GM21619 (cell line): Measurements from ENCODE around the gene ESYT2.
"Not testable (repeated sequence)": the region's sequence is repeated elsewhere in the genome, so short reads cannot be mapped to it uniquely, and the experiment has no call there.

Source experiments
- ATAC-seq: cut with Tn5 transposase; IDR thresholded peaks from one replicate; pipeline ENCODE4 v1.9.1; 2021; ENCODE audit not compliant: unreplicated experiment

ESYT2 gene

DNA sequence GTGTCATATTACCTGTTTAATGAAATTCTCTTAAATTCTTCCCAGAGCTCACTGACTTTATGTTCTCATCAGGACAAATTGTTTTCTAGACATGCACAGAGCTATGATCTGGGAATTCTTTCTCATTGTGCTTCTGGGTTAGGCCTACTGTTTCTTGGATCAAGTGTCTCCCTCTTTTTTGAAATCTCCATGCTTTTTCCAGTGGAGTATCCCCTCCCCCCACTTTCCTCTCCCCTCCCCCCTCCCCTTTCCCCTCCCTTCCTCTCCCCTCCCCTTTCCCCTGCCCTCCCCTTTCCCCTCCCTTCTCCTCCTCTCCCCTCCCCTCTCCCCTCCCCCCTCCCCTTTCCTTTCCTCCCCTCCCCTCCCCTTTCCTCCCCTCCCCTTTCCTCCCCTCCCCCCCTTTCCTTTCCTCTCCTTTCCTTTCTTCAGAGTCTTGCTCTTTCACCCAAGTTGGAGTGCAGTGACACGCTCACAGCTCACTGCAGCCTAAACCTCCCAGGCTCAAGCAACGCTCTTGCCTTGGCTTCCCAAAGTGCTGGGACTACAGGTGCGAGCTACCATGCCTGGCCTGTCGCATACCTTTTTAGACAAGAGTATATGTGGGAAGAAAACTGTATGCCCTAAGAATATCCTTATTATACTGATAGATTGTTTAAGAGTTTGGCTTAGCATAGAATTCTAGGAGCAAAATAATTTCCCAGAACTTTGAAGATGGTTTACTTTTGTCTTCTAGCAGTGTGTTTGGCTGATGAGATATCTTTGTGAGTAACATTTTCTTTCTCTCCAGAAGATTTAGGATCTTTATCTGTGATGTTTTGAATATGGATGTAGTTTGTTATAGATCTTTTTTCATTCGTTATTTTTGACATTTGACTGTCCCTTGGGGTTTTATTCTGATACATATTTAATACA, 29.5 kb upstream of the ESYT2 start:
- ATAC-seq: no peak

DNA sequence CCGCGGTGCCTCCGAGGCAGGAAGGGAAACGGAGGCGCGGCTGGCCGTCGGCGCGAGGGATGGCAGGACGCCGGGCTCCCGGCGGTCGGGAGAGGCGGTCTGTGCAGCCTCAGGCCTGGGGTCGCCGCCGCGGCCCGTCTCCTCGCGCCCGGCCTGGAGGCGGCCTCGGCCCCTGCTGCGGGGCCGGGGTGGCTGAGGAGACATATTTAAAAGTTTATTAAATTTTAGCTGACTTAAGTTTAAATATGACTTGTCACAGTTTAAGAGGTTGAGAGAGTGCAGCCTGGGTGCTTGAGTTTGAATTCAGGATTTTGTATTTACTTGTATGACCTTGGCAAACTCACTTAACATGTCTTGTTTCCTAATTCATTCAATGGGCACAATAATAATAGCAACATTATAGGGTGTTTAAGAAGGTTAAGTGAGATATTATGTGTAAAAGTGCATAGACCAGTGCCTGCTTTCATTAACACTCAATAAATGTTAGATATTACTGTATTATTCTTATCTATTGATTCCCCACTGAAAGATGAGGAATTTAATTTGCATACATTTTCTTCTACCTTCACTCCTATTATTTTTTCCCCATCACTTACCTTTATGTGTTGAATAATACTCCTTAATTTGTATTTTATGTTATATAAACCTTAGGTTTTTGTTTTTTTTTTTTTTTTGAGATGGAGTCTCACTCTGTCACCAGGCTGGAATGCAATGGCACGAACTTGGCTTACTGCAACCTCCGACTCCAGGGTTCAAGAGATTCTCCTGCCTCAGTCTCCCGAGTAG, 27.8 kb upstream of the ESYT2 start:
- peak; percentile 28 for ATAC-seq

GRCh38 chr7:158854681-158855081, 25.4 kb upstream of the ESYT2 start:
- ATAC-seq: no peak

DNA sequence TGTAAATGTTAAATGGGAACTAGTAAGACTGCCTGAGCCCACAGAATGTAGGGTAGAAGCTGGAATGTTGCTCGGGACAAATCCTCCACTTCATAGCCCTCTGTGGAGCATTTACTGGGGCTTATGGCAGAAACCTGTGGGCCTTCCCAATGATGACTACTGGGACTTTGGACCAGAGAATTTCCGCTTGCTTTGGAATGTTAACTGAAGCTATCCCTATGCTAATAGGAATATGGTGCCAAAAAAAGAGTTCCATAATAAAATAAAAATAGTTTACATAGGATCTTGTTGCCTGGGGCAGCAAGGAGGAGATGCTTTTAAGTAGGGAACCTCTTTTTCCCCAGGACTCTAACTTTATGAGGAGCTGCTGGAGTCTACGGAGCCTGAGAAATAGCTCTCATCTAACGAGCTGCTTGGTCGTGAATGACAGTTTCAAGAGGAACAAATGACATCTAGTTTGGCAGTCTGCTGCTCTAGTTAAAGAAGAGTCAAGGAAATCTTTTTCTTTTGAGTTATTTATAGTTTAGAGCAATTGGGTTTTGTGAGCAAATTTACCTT, 21.3 kb upstream of the ESYT2 start:
- ATAC-seq: no peak

DNA sequence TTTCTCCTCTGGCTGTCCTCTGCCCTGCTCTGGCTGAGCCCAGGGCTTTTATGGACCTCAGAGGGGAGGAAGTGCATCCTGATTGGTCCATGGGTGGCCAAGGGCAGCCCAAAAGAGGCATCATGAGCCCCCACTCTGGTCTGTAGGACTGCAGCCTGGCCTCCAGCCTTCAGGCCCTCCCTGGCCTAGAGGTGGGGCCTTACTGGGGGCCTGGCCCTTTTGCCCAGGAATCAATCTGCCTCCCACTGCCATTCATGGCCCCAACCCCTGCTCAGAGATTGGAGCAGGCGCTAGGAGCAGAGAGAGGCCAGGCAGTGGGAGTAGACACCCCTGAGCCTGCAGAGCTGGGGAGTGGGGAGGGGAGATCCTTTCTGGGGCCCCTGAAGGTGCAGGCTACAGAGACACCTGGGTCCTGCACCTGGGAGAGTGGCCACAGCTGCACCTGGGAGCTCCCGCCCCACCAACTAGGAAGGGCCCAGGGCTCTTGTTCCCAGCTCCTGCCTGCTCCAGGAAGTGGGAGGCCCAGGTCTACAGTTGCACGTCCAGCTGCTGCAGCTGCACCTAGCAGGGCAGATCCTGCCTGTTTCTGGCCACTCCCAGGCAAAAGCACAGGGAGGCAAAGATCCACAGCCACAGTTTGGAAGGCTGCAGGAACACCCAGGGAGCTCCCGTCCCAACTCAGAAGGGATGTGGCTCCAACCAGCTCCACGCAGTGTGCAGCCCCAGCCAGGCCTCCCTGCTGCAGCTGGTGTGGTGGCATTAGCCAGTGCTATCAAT, 20.6 kb upstream of the ESYT2 start:
- ATAC-seq: no peak

DNA sequence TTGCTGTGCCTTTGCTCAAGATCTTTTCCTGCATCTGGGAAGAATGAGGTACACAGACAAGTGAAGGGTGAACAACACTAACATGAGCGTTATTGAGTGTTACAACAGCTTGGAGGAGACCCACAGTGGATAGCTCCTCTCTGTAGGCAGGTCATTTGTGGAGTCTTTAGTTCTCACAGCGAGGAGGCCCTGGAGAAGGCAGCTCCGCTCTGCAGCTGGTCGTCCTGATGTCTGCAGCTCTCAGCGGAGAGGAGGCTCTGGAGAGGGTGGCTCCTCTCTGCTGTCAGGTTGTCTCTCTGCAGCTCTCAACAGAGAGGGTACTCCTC, 20.1 kb upstream of the ESYT2 start:
- ATAC-seq: no peak

DNA sequence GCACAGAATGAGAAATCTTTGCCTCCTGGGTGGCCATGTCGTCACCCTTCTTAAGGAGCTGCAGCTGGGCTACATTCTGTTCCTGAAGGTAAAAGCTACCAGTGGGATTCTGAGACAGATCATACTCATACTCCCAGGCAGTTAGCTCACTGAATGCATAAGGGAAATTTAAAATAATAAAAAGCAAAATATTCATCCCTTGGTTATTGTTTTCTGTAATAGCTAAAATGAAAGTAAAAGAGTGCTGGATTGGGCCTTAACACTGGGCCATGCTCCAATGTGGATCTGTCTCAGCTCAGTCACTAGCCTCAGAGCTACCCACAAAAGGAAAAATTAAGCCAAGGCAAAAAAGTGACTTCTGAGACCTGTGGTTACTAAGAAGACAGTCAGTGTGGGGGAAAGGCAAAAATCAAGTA, 18.1 kb upstream of the ESYT2 start:
- no peak for ATAC-seq

DNA sequence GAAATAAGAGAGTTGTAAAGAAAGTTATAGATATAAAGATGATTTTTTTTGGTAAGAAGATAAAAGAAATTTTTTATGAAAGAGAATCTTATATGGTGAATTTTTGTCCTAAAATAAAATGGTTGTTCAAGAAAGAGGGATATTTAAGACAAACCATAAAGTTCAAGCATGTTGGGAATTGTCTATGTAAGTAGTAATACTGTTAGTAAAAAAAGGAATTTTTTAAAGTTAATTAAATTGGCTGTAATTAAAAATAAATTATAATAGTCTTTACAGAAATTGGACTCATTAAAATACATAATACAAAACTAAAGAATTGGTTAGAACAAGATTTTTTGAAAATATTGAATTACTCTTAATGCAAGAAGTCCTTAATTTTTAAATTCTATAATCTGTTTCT, 17.0 kb upstream of the ESYT2 start:
- ATAC-seq: no peak

DNA sequence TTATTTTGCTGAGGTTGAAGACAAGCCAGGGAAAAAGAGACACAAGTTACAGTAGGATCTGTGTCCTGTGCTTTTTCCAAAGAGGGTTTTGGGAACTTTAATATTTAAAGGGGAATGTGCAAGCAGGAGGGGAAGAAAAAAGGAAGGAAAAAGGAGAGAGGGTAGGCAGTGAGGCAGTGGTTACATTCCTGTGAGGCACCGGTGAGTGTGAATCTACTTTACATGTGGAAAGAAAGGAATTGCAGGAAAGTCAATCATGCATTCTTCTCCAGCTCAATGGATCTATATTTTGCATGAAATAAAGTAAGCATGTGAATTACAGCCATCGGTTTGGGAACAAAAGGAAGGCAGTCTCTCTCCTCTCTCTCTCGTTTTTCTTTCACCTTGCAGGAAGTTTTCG, 14.5 kb upstream of the ESYT2 start:
- no peak for ATAC-seq

GRCh38 chr7:158842486-158842885, 13.2 kb upstream of the ESYT2 start:
- ATAC-seq: no peak

DNA sequence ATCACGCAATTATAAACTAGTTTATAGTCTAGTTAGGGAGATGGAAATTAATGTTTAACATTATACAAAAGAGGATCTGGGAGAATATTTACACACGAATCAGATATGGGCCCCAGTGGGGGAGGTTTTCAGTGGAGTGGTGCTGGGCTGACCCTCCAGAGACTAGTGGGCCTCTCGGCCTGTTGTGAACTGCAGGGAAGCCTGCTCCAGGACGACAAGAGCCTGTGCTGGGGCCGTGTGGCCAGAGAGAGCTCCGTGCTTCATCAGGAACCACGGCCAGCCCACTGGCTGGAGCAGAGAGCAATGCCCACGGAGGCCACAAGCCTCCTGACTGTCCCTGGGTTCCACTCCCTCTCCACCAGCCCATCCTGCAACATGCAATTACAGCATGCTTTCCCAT, 11.3 kb upstream of the ESYT2 start:
- no peak for ATAC-seq

GRCh38 chr7:158839177-158839576, 9.9 kb upstream of the ESYT2 start:
- ATAC-seq: not testable (repeated sequence)

GRCh38 chr7:158837790-158838637, 8.7 kb upstream of the ESYT2 start:
- ATAC-seq: no peak

DNA sequence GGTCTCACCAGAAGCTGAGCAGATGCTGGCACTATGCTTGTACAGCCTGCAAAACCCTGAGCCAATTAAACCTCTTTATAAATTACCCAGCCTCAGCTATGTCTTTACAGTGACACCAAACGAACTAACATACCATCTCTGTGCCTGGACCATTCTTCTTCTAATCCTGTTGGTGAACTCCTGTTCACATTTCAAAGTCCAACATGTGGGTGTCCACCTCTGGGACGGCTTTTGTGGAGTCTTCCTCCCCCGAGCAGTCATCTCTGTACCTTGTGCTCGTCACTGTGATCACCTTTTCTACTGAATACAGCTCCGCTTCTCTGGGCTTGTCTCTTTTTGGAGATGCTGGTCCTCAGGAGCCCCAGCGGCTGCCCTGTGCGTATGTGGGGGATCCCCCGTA, 7.4 kb upstream of the ESYT2 start:
- ATAC-seq: no peak

DNA sequence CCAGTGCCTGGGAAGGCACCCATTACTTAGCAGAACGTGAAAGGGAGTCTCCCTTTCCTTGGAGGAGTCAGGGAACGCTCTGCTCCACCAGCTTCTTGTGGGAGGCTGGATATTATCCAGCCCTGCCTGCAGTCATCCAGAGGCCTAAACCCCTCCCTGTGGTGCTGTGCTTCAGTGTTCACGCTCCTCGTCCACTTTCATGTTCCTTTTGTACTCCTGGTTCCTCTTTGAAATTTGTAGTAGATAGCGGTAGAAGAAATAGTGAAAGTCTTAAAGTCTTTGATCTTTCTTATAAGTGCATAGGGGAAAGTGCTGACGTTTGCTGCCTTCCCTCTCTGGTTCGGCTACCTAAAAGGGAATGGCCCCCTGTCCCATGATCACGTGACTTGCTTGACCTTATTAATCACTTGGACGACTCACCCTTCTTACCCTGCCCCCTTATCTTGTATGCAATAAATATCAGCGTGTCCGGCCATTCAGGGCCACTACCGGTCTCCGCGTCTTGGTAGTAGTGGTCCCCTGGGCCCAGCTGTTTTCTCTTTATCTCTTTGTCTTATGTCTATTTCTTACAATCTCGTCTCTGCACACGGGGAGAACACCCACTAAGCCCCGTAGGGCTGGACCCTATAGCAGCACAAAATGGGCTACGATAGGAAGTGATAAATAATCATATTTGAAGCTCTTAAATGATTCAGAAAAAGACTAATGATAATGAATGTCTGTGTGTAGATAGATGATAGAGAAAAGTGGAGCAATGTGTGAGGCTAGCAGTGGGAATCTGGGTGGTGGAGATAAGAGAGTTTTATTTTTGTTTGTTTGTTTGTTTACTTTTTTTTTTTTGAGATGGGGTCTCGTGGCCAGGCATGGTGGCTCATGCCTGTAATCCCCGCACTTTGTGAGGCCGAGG, 5.8 kb upstream of the ESYT2 start:
- ATAC-seq: no peak

DNA sequence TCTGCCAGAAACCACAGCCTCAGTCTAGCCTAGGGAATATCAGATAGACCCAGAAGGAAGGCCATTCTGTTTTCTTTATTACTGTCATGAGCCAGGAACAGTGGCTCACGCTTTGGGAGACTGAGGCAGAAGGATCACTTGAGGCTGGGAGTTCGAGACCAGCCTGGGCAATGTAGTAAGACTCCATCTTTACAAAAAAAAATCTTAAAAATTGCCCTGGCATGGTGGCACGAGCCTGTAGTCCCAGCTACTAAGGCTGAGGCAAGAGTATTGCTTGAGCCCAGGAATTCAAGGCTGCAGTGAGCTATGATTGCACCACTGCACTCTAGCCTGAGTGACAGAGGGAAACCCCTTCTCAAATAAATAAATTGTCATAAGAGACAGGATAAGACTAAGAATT, 3.7 kb upstream of the ESYT2 start:
- no peak for ATAC-seq

- no peak for ATAC-seq
Measured at GRCh38 chr7:158831738-158832091, 2.4 kb upstream of the ESYT2 start.

DNA sequence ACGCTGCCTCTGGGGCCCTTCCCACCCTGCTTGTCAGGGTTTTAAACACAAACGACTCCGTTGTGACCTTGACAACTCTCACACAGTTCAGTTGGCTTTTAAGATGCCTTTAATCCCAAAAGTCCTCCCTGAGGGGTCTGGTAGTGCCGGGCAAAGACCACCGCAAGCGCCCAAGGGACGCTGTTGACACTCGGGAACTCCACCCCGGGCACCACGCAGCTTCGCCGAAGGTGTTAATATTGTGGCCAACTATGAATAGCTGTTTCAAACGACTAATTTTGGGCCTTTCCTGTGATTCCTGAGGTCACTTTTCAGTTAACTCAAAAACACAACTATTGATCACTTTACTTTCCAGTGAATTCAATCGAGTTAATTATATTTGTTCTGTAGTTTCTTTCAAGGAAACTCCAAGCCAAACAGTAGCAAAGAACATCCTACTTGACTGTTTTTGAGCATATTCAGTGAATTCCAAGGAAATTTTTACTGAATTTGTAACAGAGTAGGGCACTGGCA, 958 bp upstream of the ESYT2 start:
- ATAC-seq: no peak

GRCh38 chr7:158829021-158829341, 328 bp downstream of the ESYT2 start:
- ATAC-seq: peak; percentile 47
